Keratinocyte (primary cell): ENCODE measurements around the gene KRTAP10-7.

Experiments
- EZH2 ChIP-seq: IDR thresholded peaks from one replicate; pipeline ENCODE4 v1.6.1; 2012; ENCODE audit warnings: inconsistent platforms, mild to moderate bottlenecking, low read length, moderate library complexity
- TF ChIP-seq, protein P1 (sequence below), 3 experiments: IDR thresholded peaks in 1 of 3; conservative IDR thresholded peaks in 1 of 3; optimal IDR thresholded peaks in 1 of 3; 2 replicates in 2 of 3; 3 replicates in 1 of 3; pipeline versions ENCODE3 to v1.5.1; 2011; ENCODE audit warnings: low read length in 3 of 3, mild to moderate bottlenecking in 3 of 3, moderate library complexity in 2 of 3, control low read depth in 1 of 3, inconsistent platforms in 1 of 3; ENCODE audit not compliant: insufficient read depth in 2 of 3; ENCODE audit errors: extremely low read depth in 1 of 3

DNA sequence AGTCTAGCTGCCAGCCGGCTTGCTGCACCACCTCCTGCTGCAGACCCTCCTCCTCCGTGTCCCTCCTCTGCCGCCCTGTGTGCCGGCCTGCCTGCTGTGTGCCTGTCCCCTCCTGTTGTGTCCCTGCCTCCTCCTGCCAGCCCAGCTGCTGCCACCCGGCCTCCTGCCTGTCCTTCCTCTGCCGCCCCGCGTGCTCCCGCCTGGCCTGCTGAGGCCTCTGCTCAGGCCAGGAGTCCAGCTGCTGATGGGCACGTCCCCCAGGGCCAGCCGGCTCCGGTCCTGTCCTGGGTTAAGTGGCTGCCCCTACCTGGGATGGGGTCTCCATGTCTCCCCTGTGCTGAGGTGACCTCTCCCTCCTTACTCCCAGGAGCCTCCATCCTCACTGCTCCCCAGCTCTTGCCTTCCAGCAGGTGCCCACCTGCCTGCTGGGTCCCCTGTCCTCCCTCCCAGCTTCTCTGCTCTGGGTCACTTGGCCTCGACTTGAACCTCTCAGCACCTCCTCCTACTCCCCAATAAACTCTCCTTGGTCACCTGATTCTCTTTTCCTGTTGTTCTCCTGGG, 12.4 kb downstream of the KRTAP10-7 start:
- TF ChIP-seq, protein P1, sequence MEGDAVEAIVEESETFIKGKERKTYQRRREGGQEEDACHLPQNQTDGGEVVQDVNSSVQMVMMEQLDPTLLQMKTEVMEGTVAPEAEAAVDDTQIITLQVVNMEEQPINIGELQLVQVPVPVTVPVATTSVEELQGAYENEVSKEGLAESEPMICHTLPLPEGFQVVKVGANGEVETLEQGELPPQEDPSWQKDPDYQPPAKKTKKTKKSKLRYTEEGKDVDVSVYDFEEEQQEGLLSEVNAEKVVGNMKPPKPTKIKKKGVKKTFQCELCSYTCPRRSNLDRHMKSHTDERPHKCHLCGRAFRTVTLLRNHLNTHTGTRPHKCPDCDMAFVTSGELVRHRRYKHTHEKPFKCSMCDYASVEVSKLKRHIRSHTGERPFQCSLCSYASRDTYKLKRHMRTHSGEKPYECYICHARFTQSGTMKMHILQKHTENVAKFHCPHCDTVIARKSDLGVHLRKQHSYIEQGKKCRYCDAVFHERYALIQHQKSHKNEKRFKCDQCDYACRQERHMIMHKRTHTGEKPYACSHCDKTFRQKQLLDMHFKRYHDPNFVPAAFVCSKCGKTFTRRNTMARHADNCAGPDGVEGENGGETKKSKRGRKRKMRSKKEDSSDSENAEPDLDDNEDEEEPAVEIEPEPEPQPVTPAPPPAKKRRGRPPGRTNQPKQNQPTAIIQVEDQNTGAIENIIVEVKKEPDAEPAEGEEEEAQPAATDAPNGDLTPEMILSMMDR (optimal IDR thresholded peaks at IDR 0.05 in 1 of 3, IDR thresholded peaks at IDR 0.05 in 1 of 3, conservative IDR thresholded peaks at IDR 0.05 in 1 of 3; ENCODE audit: extremely low read depth in 1 of 3, insufficient read depth in 2 of 3, low read length in 3 of 3), result no peak
- no peak for TF ChIP-seq EZH2
